ENCODE data around the gene ABLIM1. TPM values are rescaled to one million over a fixed set of nuclear protein-coding genes. Genes with fewer than 3 reads are reported as not detected.

The ABLIM1 gene
- total RNA-seq, 1 donor from 2014 or later: 39.8 TPM

GRCh38 chr10:114402233-114402632 lies 255.8 kb downstream of the ABLIM1 start:
- H3K9me3 ChIP-seq (ENCODE audit: low read depth): no peaks in the 10 kb centered on the region
- H3K27me3 ChIP-seq: peaks cover 67% of the 10 kb centered on the region
- no peak overlapping the region for H3K4me3 ChIP-seq
- DNase-seq (ENCODE audit: low spot score): no peak
- H3K36me3 Mint-ChIP-seq: no peaks in the 10 kb centered on the region
- peaks cover 15% of the 10 kb centered on the region for H3K4me1 ChIP-seq
- H3K4me1 Mint-ChIP-seq: peaks cover 54% of the 10 kb centered on the region
- no peak overlapping the region for H3K9ac ChIP-seq
- peaks cover 32% of the 10 kb centered on the region for H3K27me3 Mint-ChIP-seq (ENCODE audit: insufficient read depth, low read depth)
- no peak overlapping the region for H3K27ac ChIP-seq
- no peaks in the 10 kb centered on the region for H3K36me3 ChIP-seq
- H3K4me2 ChIP-seq: peak overlapping the region; percentile 81
- H4K20me1 ChIP-seq (ENCODE audit: low read depth): no peaks in the 10 kb centered on the region
- H3K27ac Mint-ChIP-seq: no peak overlapping the region
- peak overlapping the region; percentile 94 for H3K4me3 Mint-ChIP-seq
- H3K79me2 ChIP-seq (ENCODE audit: low read depth): no peaks in the 10 kb centered on the region
- H3K9me3 Mint-ChIP-seq: no peaks in the 10 kb centered on the region
- TF ChIP-seq EZH2 (IDR thresholded peaks at IDR 0.05) (no peak), EZH2phosphoT487 (IDR thresholded peaks at IDR 0.05) (no peak), CTCF (IDR thresholded peaks at IDR 0.05) (no peak)
- peaks cover 16% of the 10 kb centered on the region for H3F3A ChIP-seq (ENCODE audit: low read depth)
- no peak overlapping the region for H2AFZ ChIP-seq (replicated peaks)

GRCh38 chr10:114401195-114401791 lies 256.8 kb downstream of the ABLIM1 start:
- no peak overlapping the region for H3K4me3 Mint-ChIP-seq
- no peaks in the 10 kb centered on the region for H3K9me3 Mint-ChIP-seq
- no peak overlapping the region for H3K27ac Mint-ChIP-seq
- no peak for TF ChIP-seq CTCF (IDR thresholded peaks at IDR 0.05)
- no peak for TF ChIP-seq EZH2 (IDR thresholded peaks at IDR 0.05)
- no peak for TF ChIP-seq EZH2phosphoT487 (IDR thresholded peaks at IDR 0.05)
- Histone ChIP-seq H3K36me3 (no peaks in the 10 kb centered on the region), H3K4me1 (peaks cover 15% of the 10 kb centered on the region), H4K20me1 (ENCODE audit: low read depth) (no peaks in the 10 kb centered on the region), H3K9ac (no peak overlapping the region), H2AFZ (replicated peaks) (no peak overlapping the region), H3K27ac (no peak overlapping the region), H3K9me3 (ENCODE audit: low read depth) (no peaks in the 10 kb centered on the region), H3K4me3 (no peak overlapping the region), H3K79me2 (ENCODE audit: low read depth) (no peaks in the 10 kb centered on the region), H3K27me3 (peaks cover 62% of the 10 kb centered on the region), H3K4me2 (no peak overlapping the region), H3F3A (ENCODE audit: low read depth) (peaks cover 16% of the 10 kb centered on the region)
- H3K36me3 Mint-ChIP-seq: no peaks in the 10 kb centered on the region
- DNase-seq (ENCODE audit: low spot score): no peak
- peaks cover 59% of the 10 kb centered on the region for H3K4me1 Mint-ChIP-seq
- peaks cover 28% of the 10 kb centered on the region for H3K27me3 Mint-ChIP-seq (ENCODE audit: insufficient read depth, low read depth)

- Histone ChIP-seq H3K9ac (no peak overlapping the region), H4K20me1 (ENCODE audit: low read depth) (no peaks in the 10 kb centered on the region), H3K79me2 (ENCODE audit: low read depth) (no peaks in the 10 kb centered on the region), H3K27me3 (peaks cover 50% of the 10 kb centered on the region), H3K9me3 (ENCODE audit: low read depth) (no peaks in the 10 kb centered on the region), H2AFZ (replicated peaks) (no peak overlapping the region), H3K27ac (no peak overlapping the region), H3K4me1 (peaks cover 15% of the 10 kb centered on the region), H3F3A (ENCODE audit: low read depth) (peaks cover 12% of the 10 kb centered on the region), H3K4me3 (no peak overlapping the region), H3K4me2 (no peak overlapping the region), H3K36me3 (no peaks in the 10 kb centered on the region)
- H3K36me3 Mint-ChIP-seq: no peaks in the 10 kb centered on the region
- no peak overlapping the region for H3K27ac Mint-ChIP-seq
- no peaks in the 10 kb centered on the region for H3K9me3 Mint-ChIP-seq
- H3K27me3 Mint-ChIP-seq (ENCODE audit: insufficient read depth, low read depth): peaks cover 19% of the 10 kb centered on the region
- no peak overlapping the region for H3K4me3 Mint-ChIP-seq
- TF ChIP-seq EZH2phosphoT487 (IDR thresholded peaks at IDR 0.05) (no peak), CTCF (IDR thresholded peaks at IDR 0.05) (no peak), EZH2 (IDR thresholded peaks at IDR 0.05) (no peak)
- peaks cover 57% of the 10 kb centered on the region for H3K4me1 Mint-ChIP-seq
- no peak for DNase-seq (ENCODE audit: low spot score)
Observed at GRCh38 chr10:114400091-114400490, 258.0 kb downstream of the ABLIM1 start.

All from neural progenitor cell (in vitro differentiated cells).